GM12891 (cell line): ENCODE data around the gene ARF1.

Source experiments
- PAX5 ChIP-seq: IDR thresholded peaks from 2 replicates; pipeline ENCODE4 v1.6.1; 2011; ENCODE audit warnings: low read length, moderate library complexity, mild to moderate bottlenecking; ENCODE audit not compliant: insufficient read depth, severe bottlenecking
- POLR2A ChIP-seq: IDR thresholded peaks from 2 replicates; pipeline ENCODE4 v1.6.1; 2011; ENCODE audit warnings: low read depth, low read length, control low read depth
- POLR2AphosphoS5 ChIP-seq: IDR thresholded peaks from 2 replicates; pipeline ENCODE4 v1.6.1; 2011; ENCODE audit warnings: low read depth, low read length, control low read depth
- POU2F2 ChIP-seq: IDR thresholded peaks from 2 replicates; pipeline ENCODE4 v1.6.1; 2011; ENCODE audit warnings: low read depth, mild to moderate bottlenecking, control low read depth, low read length, moderate library complexity
- SPI1 ChIP-seq: IDR thresholded peaks from 2 replicates; pipeline ENCODE4 v1.6.1; 2011; ENCODE audit warnings: low read depth, low read length, control low read depth
- TAF1 ChIP-seq: IDR thresholded peaks from 2 replicates; pipeline ENCODE4 v1.6.1; 2011; ENCODE audit warnings: low read depth, low read length, control low read depth

DNA sequence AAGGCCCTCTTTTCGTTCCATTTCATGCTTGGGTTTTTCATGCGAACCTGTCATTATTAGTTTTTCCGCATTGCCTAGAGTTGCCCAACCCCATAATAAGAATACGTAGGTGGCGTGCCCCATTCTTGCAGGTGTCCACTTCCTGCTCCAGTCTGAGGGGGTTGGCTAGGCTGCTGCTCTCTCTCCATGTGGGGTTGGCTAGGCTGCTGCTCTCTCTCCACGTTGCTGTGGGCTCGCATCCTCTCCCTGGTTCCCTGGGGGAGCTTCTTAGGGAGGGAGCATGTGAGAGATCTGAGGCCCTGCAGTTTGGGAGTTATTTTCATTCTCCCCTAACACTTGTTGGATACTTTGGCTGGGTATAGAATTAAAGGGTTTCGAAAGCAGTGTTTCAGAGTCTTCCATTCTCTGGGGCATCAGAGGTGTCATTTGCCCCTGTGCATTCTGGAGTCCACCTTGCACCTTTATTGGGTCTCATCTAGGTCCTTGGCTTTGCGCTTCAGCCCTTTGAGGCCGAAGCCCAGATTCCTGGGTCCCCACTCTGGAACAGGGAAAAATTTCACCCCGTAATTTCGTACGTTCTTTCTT is 12.0 kb downstream of the ARF1 start:
- TF ChIP-seq POLR2AphosphoS5 (no peak), POLR2A (no peak), SPI1 (no peak), TAF1 (no peak), PAX5 (no peak), POU2F2 (no peak)
